GM18511 (cell line): ENCODE results near the gene DPP6.

ENCODE experiments used
- ATAC-seq: cut with Tn5 transposase; IDR thresholded peaks from one replicate; pipeline ENCODE4 v1.9.1; 2021; ENCODE audit warnings: mild to moderate bottlenecking, moderate library complexity; ENCODE audit not compliant: unreplicated experiment

Gene DPP6

DNA sequence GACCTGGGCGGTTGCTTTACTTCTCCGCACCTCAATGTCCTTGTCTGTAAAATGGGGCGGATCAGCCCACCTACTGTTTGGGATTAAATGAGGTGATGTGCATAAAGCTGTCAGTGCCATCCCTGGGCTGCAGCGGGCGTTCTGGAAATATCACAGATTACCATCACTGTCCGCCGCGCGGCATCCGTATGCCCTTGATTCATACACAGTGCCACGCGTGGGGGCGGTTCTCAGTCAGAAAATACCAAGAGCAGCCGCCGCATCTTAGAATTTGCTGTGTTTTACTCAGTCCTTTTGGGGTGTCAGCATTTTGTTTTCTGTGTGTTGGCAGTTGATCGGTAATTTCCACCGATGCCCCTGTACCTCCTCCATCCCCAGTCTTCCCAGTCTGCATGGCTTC, 338.8 kb downstream of the DPP6 start:
- no peak for ATAC-seq

DNA sequence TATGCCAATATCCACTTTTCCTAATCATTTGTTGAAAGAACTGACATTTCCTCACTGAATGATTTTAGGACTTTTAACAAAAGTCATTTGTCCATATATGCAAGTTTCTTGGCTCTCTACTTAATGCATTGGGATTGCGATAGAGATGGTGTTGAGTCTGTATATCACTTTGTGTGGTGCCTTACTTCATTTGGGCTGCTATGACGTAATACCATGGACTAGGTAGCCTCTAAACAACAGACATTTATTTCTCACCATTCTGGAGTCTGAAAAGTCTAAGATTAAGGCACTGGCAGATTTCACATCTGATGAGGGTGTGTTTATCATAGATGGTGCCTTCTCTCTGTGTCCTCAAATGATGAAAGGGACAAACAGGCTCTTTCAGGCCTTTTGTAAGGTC, 342.6 kb downstream of the DPP6 start:
- ATAC-seq: no peak

DNA sequence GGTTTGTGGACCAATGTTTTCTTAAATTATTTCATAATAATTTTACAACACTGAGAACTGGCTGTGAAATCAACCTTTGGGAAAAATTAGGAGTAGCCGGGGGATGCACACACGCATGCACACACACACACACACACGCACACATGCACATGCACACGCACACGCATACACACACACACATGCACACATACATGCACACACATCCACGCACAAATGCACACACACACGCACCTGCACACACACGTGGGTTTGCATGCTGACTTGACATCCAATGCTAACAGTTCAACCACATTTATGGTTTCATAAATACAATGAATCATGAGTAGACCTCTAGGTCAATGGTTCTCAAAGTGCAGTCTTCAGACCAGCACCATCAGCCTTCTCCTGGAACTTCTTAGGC, 354.1 kb downstream of the DPP6 start:
- no peak for ATAC-seq

DNA sequence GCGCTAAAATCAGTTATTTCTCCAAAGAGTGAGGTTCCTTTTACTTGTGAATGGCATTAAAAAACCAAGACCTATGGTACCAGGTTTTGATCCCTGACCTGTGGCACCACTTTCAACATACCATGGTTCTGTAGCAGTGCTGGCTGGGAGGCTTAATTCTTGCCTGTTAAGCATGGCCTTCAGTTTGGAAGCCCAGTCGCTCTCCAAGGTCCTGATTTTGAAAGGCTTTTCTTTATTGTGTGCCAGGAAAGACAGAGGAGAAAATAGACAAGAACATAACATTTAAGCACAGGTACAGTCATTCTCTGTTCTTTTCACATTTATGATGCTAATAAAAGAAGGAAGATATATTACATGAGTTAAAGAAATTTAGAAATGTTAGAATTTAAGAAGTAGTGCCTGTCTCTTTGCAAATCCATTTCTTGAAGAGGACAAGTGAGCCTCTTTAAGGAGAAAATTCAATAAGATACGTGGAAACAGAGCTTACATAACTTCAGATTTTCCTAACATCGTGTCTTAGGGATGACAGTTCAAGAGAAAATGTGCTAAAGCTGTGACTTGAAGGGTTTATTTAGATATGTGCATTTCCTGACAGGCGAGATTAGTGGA, 357.6 kb downstream of the DPP6 start:
- ATAC-seq: no peak

DNA sequence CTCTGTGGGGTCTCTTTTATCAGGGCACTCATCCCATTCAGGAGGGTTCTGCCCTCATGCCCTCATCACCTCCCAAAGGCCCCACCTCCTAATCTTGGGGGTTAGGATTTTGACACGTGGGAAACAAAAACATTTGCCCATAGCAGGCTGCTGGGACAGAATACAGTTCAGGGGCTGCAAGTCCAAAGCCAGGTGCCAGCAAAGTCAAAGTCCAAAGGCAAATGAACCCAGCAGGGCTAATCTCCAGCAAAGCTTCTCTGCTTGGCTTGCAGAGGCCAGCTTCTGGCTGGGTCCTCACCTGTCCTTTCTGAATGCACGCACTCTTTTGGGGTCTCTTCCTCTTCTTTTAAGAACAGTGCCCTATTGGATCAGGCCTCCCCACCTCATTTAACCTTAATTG, 359.9 kb downstream of the DPP6 start:
- ATAC-seq: no peak

DNA sequence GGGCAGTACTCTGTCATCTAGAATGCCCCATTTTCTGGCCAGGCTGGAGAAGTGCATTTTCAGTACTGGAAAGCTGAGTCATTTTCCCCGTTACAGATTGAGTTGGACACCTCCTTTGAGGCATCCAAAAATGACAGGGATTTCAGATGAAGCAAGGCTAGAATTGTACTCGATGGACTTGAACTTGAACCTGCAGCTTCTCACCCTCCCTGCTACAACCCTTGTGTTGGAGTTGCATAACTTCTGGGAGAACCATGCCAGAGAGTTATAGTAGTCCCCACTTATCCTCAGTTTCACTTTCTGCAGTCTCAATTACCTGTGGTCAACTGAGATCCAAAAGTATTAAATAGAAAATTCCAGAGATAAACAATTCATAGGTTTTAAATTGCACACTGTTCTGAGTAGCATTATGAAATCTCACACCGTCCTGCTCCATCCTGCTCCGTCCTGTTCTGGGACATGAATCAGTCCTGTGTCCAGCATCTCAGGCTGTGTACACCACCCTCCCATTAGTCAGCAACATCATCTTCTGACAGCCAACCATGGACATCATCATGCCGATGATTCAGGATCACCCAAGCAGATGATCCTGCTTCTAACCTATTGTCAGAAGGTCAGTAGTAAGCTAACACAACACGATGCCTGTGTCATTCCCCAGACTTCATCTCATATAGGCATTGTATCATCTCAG, 363.7 kb downstream of the DPP6 start:
- ATAC-seq: no peak

DNA sequence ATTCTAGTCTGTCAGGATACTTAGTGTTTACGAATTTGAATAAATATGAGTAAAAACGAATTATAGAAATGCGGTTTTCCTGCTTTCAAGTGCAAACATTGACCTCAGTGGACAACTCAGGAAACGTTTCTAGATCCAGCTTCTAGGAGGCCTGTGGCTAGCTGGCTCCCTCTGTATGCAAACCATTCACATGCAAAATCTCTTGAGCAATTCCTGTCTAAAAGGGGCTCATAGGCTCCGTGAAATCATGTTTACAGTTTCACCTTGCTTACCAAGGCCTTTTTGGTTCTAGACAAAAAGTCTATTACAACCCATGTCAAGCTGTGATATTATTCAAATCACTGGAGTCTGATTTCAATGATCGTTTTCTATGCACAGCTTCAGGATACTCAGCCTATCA, 364.5 kb downstream of the DPP6 start:
- no peak for ATAC-seq

DNA sequence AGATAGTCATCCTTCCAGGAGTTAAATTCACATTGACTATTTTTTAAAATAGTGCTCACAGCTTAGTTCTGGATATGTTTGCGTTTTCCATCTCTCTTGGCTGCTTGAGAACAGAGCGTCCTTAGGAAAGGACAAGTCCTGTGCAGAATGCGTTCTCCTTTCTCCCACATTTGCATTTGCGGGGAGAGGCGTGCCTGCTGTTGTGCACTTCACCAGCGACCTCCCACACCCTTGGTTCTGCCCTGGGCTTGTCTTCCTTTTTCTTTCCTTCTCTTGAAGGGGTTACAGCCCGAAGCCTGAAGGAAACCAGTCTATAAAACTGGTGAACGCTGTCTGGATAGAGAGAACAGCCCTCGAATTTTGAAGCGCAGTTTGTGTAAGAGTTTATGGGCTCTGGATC, 367.1 kb downstream of the DPP6 start:
- no peak for ATAC-seq

DNA sequence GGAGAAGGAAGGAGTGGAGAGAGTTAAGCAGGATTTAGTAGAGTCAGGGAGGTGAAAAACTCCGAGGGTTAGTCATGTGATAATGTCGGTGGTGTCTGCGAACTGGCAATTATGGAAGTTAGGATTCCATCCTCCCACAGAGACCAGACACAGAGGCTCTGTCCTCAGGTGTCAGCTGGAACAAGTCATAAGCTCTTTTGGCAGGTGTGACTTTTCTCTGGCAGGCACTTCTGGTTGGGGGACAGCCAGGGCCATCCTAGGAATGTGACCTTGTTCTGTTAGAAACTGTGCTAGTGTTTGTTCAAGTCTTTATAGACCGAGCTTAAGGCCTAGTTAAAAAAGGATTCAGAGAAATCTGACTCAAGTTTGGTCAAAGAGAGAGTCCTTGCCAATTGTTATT, 371.0 kb downstream of the DPP6 start:
- no peak for ATAC-seq

DNA sequence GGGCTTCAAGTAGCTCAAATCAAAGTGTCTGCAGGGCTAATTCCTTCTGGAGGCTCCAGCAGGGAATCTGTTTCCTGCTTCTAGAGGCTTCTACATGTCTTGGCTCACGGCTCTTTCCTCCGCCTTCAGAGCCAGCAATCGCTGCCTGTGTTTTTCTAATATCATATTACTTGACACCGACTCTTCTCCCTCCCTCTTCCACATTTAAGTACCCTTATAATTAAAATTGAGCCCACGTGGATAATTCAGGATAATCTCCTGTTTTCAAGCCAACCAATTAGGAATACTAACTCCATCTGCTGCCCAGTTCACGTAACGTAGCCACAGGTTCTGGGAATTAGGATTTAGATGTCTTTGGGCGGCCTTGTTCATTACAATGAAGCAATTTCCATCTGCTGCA, 372.2 kb downstream of the DPP6 start:
- ATAC-seq: no peak

DNA sequence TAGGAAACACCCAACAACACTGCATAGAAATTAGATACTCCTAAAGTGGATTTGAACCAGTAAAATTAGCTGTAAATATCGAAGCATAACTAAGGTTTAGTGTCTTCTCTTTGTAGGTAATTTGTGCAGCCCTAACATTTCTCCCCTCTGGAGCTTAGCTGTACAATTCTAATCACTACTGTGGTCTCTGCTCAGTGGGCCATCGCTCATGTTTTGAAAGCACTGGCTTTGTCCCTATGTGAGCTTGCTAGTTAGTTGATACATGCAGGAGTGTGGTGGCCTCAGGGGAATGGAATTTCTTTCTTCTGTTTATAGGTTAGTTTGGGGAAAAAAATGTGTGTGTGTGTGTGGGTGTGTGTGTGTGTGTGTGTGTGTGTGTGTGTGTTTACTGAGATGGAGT, 373.1 kb downstream of the DPP6 start:
- ATAC-seq: no peak

DNA sequence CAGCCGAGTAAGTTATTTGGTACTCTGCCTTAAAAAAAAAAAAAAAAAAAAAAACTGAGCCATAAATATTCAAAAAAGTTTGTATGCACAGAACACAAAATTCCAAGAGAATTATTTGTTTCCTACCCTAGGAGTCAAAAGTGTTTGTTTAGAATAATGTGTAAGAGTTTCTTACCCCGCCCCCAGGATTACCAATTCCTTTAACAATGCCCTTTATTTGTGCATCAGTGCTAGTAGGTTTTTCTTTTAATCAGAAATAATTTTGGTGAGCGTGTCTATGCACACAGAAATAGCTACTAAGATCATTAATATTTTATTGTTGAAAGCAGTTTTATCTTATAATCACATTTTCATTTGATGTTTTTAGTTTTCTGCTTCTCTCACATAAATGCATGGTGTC, 374.6 kb downstream of the DPP6 start:
- no peak for ATAC-seq

DNA sequence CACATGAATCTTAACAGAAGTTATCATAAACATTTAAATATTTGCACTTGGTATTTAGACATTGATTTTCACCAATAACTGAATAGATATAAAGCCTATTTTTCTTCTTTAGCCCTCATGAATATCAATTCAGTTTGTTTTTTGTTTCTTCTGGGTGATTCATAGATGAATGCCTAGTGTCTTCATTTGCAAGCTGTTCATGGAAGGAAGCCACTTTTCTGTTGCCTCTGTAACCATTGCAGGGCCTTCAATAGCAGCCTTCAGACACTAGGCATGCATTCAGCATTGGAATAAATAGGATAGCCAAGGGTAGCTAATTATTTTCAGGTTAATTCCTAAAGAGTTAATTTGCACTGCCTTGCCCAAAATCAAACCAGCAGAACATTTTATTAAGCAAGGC, 375.3 kb downstream of the DPP6 start:
- no peak for ATAC-seq

DNA sequence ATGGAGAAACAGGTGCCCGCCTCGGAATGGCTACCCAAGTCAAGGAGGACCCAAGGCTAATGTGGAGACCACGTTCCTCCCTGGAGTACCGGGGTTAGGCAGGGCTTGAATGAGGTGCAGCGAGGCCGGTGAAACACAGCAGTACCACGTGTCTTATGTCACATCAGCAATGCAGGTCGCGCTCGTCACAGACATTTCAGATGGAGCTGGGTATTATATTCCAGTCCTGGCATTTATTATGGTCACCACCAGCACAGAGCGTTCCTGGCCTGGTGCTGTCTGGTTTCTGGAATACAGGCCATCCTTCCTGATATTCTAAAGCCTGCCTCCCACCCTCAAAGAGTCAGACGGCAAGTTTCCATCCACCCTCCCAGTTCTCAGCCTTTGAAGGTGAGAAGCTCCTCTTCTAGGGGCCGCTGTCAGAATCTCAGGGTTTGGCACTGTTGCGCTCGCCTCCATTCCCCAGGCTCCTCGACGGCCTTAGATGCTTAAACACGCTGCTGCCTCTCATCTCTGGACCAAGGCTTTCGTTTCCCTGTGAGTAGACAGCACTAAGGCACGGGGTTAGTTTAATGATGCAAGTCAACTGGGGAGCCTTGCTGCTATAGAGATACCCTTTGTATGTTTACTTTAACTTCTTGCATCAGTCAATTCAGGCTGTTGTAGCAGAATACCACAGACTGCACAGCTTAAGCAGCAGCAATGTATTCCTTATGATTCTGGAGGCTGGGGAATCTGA, 377.6 kb downstream of the DPP6 start:
- ATAC-seq: no peak

DNA sequence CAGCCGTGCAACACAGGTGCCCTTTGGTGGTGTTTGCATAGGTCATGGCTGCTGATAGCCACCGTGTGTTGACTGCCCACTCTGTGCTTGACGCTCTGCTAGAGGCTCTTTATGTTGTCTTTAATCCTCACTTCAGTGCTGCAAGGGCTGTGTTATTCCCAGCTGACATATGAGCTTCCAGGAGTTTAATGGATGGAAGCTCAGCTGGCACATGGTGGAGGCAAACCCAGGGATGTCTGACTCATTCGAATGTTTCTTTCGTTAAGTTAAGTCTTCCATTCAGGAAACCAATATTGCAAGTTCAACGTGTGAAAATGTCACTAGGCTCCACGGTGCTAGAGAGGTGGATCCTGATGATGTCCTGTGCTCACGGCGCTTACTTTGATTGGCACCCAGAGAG, 378.4 kb downstream of the DPP6 start:
- no peak for ATAC-seq

DNA sequence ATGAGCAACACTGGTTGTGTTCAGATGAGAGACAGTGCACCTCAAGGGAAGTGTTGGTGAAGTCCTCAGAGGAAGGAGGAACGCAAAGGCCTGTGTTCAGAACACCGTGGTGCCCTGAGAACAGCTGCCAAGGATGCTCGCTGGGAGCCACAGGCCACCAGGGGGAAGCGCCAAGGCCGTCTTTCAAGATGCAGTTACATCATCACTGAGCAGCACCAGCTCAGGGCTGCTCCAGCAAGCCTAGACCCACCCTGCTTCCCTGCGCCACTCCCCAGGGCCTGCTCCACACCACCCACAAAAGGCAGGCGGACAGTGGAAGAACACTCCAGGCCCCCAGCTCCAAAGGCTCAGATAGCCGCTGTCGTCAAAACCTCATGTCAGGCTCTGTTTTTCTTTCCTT, 378.8 kb downstream of the DPP6 start:
- no peak for ATAC-seq

DNA sequence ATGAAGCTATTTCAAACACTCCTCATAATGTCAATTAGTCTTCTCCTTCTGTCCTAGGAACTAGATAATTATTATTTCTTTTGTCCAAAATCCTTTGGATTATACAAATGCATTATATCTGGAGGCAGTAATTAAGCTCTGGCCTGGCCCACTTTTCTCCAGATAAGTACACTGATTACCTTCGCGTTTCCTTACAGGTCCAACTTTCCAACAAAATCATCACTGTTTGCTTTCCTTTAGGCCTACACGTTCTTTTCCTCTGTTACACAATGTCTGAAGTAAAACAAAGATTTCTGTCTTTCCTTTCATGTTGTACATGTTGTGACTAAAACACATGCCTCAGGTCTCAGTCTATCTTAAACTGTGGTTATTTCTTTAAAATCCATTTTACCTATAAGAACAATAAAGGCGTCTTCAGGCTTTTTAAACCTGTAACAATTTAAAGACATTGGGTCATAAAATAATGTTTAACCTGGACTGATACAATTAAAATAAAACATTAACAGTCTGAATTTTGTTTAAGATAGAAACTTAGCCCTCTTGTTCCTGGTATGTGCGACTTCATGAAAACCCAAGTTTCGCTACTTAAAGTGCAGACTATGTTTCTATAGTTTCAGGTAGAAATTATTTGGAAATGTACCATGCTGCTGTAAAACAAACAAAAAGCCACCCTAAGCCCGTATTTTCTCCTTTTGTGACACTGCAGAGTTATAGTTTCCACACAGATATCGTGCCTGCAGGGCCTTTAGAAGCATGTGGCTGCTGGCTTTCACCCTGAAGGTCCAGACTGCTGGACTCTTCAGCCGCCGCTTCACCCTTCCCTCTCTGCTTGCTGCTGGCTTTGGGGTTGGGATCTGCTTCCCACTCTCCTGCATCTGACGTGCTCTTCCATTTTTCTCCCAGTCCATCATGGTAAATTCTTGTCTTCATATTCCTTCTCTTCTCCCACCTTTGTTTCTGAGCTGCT, 381.7 kb downstream of the DPP6 start:
- no peak for ATAC-seq

DNA sequence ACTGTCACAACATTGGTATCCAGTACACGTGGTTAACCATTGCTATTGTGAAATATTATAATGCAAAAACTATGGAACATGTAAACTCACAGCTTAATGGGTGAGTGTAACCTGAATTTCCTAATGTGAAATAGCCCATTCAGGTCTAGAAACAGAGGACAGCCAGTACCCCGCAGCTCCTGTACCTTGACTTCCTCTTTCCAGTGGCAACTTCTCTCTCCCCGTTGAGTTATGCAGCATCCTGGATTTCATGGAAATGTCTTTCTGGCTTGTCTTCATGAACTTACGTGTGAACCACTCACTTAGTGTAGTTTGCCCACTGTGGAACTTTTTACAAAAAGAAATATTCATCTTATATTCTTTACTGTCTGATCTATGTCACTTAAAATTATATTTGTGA, 384.4 kb downstream of the DPP6 start:
- no peak for ATAC-seq

DNA sequence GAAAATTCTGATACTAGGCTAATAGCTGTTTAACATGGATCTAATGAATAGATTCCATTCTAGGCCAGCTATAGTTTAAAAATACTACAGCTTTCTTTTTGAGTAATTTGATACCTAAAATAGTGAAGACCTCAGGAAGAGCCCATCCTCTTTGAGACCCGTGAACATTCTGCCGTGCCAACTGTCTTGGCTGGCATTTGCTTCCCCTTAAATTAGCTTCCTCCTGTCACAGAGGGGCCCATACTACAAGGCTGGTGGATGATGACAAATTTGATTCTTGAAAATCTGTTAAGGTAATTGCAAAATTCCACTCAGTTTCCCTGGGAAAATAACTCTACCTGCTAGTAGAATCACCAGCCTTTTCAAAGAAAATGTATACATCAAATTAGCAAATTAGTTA, 385.0 kb downstream of the DPP6 start:
- no peak for ATAC-seq

DNA sequence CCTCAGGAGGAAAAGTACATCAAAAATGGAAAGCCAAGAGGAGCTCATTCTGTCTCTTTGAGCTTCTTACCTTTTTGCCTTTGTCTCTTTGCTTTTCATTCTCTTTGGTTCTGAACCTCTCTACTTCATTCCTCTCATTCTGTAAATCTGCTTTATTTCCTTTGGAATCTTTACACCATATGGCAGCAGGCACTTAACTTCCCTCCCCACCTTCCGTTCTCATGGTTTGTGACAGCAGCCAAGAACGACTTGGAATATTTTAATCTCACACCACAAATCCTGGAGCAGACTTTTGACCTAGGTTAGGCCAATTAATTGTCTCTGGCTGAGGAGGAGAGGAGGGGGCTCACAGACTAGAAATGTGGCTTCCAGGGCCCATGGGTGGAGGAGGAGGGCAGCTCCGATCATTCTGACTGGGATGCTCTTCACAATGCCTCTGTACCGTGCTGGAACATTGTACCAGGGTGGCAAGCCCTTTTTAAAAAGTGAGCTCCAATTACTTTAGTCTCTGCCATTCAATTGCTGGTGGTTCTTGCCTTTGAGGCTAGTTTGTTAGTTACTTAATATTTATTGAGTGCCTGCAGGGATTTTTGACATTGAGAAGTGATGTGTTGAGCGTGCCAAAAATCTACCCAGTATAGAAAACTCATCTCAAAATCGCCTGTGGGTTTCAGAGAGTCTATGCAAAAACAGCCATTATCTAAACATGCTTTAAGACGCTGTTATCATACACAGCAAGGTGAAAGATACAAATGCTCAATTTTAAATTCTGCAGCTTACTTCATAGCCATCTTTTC, 386.6 kb downstream of the DPP6 start:
- ATAC-seq: no peak
